Measurements from ENCODE around the gene ADAMTSL4. TPM values are rescaled to one million over a fixed set of nuclear protein-coding genes. Genes with fewer than 3 reads are reported as not detected.

The ADAMTSL4 gene
- polyA plus RNA-seq, 1 of the 3 experiments (the other 2 are of a cell fraction): 3.4 TPM

DNA sequence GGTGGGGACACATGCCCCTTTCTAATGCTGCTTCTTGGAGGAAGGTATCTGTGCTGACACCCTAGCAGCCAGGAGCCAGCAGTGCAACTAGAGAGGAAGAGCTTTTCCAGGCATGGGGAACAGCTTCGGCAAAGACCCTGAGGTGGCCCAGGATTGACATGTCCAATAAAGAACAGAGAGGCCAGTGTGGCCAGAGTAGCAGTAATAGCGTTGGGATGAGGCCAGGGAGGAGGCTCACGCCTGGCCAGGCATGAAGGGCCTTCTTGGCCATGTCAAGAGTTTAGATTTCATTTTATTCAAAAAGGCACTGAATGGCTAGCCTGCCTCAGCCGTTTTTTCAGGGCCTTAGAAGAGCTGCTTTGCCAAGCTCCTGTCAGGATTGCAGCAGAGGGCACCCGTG is 16.3 kb upstream of the ADAMTSL4 start:
- CTCF ChIA-PET: interaction anchor here (0.6 to 4.6 kb wide), 45 partner anchors 9 to 326 kb away, joined by 3 to 69 read pairs (median 4); partner anchors contain the start of genes ADAMTSL4, ECM1, FALEC and TARS2
- no peak for DNase-seq
- no peaks in the 10 kb centered on the region for H3K9me3 ChIP-seq

DNA sequence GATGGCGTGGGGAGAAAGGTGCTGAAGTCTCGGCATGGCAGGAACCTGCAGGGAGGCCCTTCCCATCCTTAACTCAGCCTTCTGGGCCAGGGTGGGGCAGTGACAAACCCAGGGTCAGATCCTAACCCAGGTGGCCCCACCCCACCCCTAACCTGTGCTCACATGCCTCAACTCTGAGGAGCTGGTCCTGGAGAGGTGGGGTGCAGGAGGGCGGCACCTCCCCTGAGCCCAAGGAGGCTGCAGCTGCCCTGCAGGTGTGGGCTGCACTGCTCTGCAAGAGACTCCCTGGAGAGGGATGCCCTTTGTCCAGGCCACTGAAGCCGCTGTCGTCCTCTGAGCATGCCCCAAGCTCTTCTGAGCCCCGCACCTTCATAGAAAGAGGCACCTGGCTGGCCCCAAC is 15.2 kb upstream of the ADAMTSL4 start:
- no peaks in the 10 kb centered on the region for H4K20me1 ChIP-seq (ENCODE audit: insufficient read depth)
- no peak overlapping the region for H3K27ac ChIP-seq (ENCODE audit: low read depth in 2 of 2, low read length in 1 of 2)
- no peaks in the 10 kb centered on the region for H3K79me2 ChIP-seq (ENCODE audit: insufficient read depth)
- no peak overlapping the region for H2AFZ ChIP-seq (ENCODE audit: low read depth)
- H3K4me1 ChIP-seq (ENCODE audit: control insufficient read depth in 1 of 2, insufficient read depth in 2 of 2, low read depth in 1 of 2, low read length in 1 of 2): peaks cover 4% of the 10 kb centered on the region in 2 experiments; a peak in 2 of 4 replicates
- CTCF ChIA-PET: interaction anchor here (0.9 to 4.6 kb wide), 2 partner anchors 11 to 279 kb away, joined by 4 to 69 read pairs; partner anchors contain the start of gene ADAMTSL4
- no peaks in the 10 kb centered on the region for H3K36me3 ChIP-seq (replicated peaks in 1 of 2; ENCODE audit: control insufficient read depth in 1 of 2, insufficient read depth in 2 of 2, low read length in 1 of 2)
- no peaks in the 10 kb centered on the region for H3K27me3 ChIP-seq (ENCODE audit: insufficient read depth)
- no peaks in the 10 kb centered on the region for H3K9me3 ChIP-seq
- H3F3A ChIP-seq (replicated peaks; ENCODE audit: insufficient read depth): peaks cover 4% of the 10 kb centered on the region
- POLR2A ChIA-PET: interaction anchor here (0.6 to 1.2 kb wide), 2 partner anchors 18 to 32 kb away, joined by 3 to 5 read pairs; partner anchors contain the start of gene FALEC
- no peak overlapping the region for H3K9ac ChIP-seq
- H3K4me3 ChIP-seq (ENCODE audit: low read depth in 2 of 2, low read length in 1 of 2): no peak overlapping the region
- no peak for DNase-seq
- H3K4me2 ChIP-seq: no peak overlapping the region
- WGBS (ENCODE audit: low lambda C conversion rate): 85% methylated on average over 5 of the region's 6 CpGs
- no peak for TF ChIP-seq FOSL2 (IDR thresholded peaks at IDR 0.05; ENCODE audit: borderline replicate concordance, low read depth)
- TF ChIP-seq GABPA (IDR thresholded peaks at IDR 0.05; ENCODE audit: low read depth): no peak
- no peak for TF ChIP-seq SIN3A (IDR thresholded peaks at IDR 0.05; ENCODE audit: borderline replicate concordance, low read depth, low read length)
- TF ChIP-seq FOXM1 (IDR thresholded peaks at IDR 0.05; ENCODE audit: low read depth): no peak
- TF ChIP-seq YY1 (IDR thresholded peaks at IDR 0.05; ENCODE audit: low read depth): no peak
- no peak for TF ChIP-seq JUND (IDR thresholded peaks at IDR 0.05)
- TF ChIP-seq CTCF (IDR thresholded peaks at IDR 0.05): no peak
- TF ChIP-seq SMC3 (IDR thresholded peaks at IDR 0.05; ENCODE audit: low read depth, low read length): no peak
- no peak for TF ChIP-seq MXI1 (IDR thresholded peaks at IDR 0.05; ENCODE audit: low read depth, low read length)
- TF ChIP-seq TAF1 (IDR thresholded peaks at IDR 0.05; ENCODE audit: borderline replicate concordance, low read depth, low read length): no peak
- TF ChIP-seq GATA2 (CRISPR knock-in tag; IDR thresholded peaks at IDR 0.05): no peak
- TF ChIP-seq TEAD4 (IDR thresholded peaks at IDR 0.05; ENCODE audit: borderline replicate concordance, insufficient read depth): no peak
- no peak for TF ChIP-seq FOXJ3 (CRISPR knock-in tag; IDR thresholded peaks at IDR 0.05)
- TF ChIP-seq POLR2AphosphoS5 (IDR thresholded peaks at IDR 0.05; ENCODE audit: low read depth, low read length): no peak
- TF ChIP-seq RAD21 (IDR thresholded peaks at IDR 0.05; ENCODE audit: low read length): no peak
- no peak for TF ChIP-seq MAX (IDR thresholded peaks at IDR 0.05; ENCODE audit: low read depth)
- TF ChIP-seq RXRA (IDR thresholded peaks at IDR 0.05; ENCODE audit: borderline replicate concordance, low read depth): no peak
- TF ChIP-seq NRF1 (IDR thresholded peaks at IDR 0.05; ENCODE audit: low read depth, low read length): no peak
- no peaks in the 10 kb centered on the region for H3K9me2 ChIP-seq

More for the DNA sequence above, 16.3 kb upstream of the ADAMTSL4 start:
- Histone ChIP-seq H4K20me1 (ENCODE audit: insufficient read depth) (no peaks in the 10 kb centered on the region), H3K4me3 (ENCODE audit: low read depth in 2 of 2, low read length in 1 of 2) (no peak overlapping the region), H3K36me3 (replicated peaks in 1 of 2; ENCODE audit: control insufficient read depth in 1 of 2, insufficient read depth in 2 of 2, low read length in 1 of 2) (no peaks in the 10 kb centered on the region), H3K9ac (no peak overlapping the region), H2AFZ (ENCODE audit: low read depth) (no peak overlapping the region), H3F3A (replicated peaks; ENCODE audit: insufficient read depth) (peaks cover 7% of the 10 kb centered on the region), H3K9me2 (no peaks in the 10 kb centered on the region), H3K27me3 (ENCODE audit: insufficient read depth) (no peaks in the 10 kb centered on the region), H3K4me2 (no peak overlapping the region), H3K27ac (ENCODE audit: low read depth in 2 of 2, low read length in 1 of 2) (no peak overlapping the region), H3K79me2 (ENCODE audit: insufficient read depth) (no peaks in the 10 kb centered on the region), H3K4me1 (ENCODE audit: control insufficient read depth in 1 of 2, insufficient read depth in 2 of 2, low read depth in 1 of 2, low read length in 1 of 2) (peaks cover 4 to 8% of the 10 kb centered on the region in 2 experiments; a peak in 2 of 4 replicates)
- WGBS (ENCODE audit: low lambda C conversion rate): 29% methylated on average over 5 of the region's 5 CpGs
- TF ChIP-seq POLR2AphosphoS5 (IDR thresholded peaks at IDR 0.05; ENCODE audit: low read depth, low read length) (no peak), SMC3 (IDR thresholded peaks at IDR 0.05; ENCODE audit: low read depth, low read length) (no peak), SIN3A (IDR thresholded peaks at IDR 0.05; ENCODE audit: borderline replicate concordance, low read depth, low read length) (no peak), TEAD4 (IDR thresholded peaks at IDR 0.05; ENCODE audit: borderline replicate concordance, insufficient read depth) (no peak), TAF1 (IDR thresholded peaks at IDR 0.05; ENCODE audit: borderline replicate concordance, low read depth, low read length) (no peak), RCOR1 (IDR thresholded peaks at IDR 0.05; ENCODE audit: low read length) (no peak), PBX3 (IDR thresholded peaks at IDR 0.05) (no peak), JUND (IDR thresholded peaks at IDR 0.05) (no peak), NRF1 (IDR thresholded peaks at IDR 0.05; ENCODE audit: low read depth, low read length) (no peak), GABPA (IDR thresholded peaks at IDR 0.05; ENCODE audit: low read depth) (no peak)
- POLR2A ChIA-PET: interaction anchor here (1.2 kb wide), 1 partner anchor 17 kb away, joined by 5 read pairs; the partner anchor contains the start of gene FALEC

Measured in SK-N-SH (cell line).